B cell (primary cell): ENCODE measurements around the gene NT5C3A. TPM values are rescaled to one million over a fixed set of nuclear protein-coding genes. Genes with fewer than 3 reads are reported as not detected.
"Not testable (repeated sequence)": the region's sequence is repeated elsewhere in the genome, so short reads cannot be mapped to it uniquely, and the experiment has no call there.

Experiments
- ATAC-seq: fragments of 200-7000 bp; cut with Tn5 transposase; one replicate; pipeline ENCODE4 v1.10.0; 2021; ENCODE audit warnings: low read depth, mild to moderate bottlenecking, moderate number of reproducible peaks, moderate library complexity
- CTCF ChIA-PET: fragments of 350-600 bp; sonication (Branson Sonifier 250); formaldehyde crosslinking; loops from one replicate; lab custom pipeline; 2021; ENCODE audit warnings: antibody characterized with exemption, inconsistent platforms; lab: Charles Lee
- POLR2A ChIA-PET: fragments of 350-600 bp; sonication (Branson Sonifier 250); formaldehyde crosslinking; loops from one replicate; lab custom pipeline; 2021; ENCODE audit warnings: antibody characterized with exemption; lab: Charles Lee
- DNase-seq: peaks from one replicate; pipeline ENCODE4 v3.0.0; 2013
- H2AFZ ChIP-seq: 2 replicates; pipeline ENCODE4 v1.6.1; 2012; ENCODE audit warnings: mild to moderate bottlenecking, low read depth, low read length; ENCODE audit not compliant: insufficient read depth, poor library complexity, severe bottlenecking
- H3K27ac ChIP-seq, 2 donors: 1 replicate in 1 of 2; 2 replicates in 1 of 2; pipeline ENCODE4 v1.5.1; 2012 to 2013; ENCODE audit warnings: low read length in 2 of 2, mild to moderate bottlenecking in 2 of 2, moderate library complexity in 1 of 2
- H3K27me3 ChIP-seq, 4 experiments: fragments of 200-600 bp in 1 of 4; sonication (generic) in 1 of 4; replicated peaks in 1 of 4; 1 replicate in 2 of 4; 2 replicates in 2 of 4; pipeline versions ENCODE4 v1.6.1 to v1.7.0; 2013 to 2016; ENCODE audit warnings: low read length in 3 of 4, mild to moderate bottlenecking in 2 of 4, mixed read lengths in 1 of 4, moderate library complexity in 1 of 4; ENCODE audit not compliant: insufficient read depth in 4 of 4, control insufficient read depth in 3 of 4; ENCODE audit errors: control extremely low read depth in 1 of 4
- H3K36me3 ChIP-seq, 2 experiments: replicated peaks in 1 of 2; 1 replicate in 1 of 2; 2 replicates in 1 of 2; pipeline versions ENCODE4 v1.6.1 to v1.7.1; 2013; ENCODE audit warnings: low read length in 1 of 2; ENCODE audit not compliant: insufficient read depth in 2 of 2, control insufficient read depth in 1 of 2; ENCODE audit errors: control extremely low read depth in 1 of 2, extremely low read depth in 1 of 2
- H3K4me1 ChIP-seq, 2 donors: fragments of 200-600 bp in 1 of 2; sonication (generic) in 1 of 2; 1 replicate in 1 of 2; 2 replicates in 1 of 2; pipeline versions ENCODE4 v1.5.1 to v1.6.1; 2013 to 2017; ENCODE audit warnings: low read length in 2 of 2; ENCODE audit not compliant: control insufficient read depth in 2 of 2, insufficient read depth in 2 of 2
- H3K4me2 ChIP-seq: replicated peaks from 2 replicates; pipeline ENCODE3; 2012; ENCODE audit warnings: mild to moderate bottlenecking, low read depth, low read length; ENCODE audit not compliant: poor library complexity, severe bottlenecking
- H3K4me3 ChIP-seq, 5 experiments: fragments of 200-600 bp in 1 of 5; sonication (generic) in 1 of 5; 1 replicate in 3 of 5; 2 replicates in 2 of 5; pipeline versions ENCODE4 v1.5.1 to v1.7.0; 2011 to 2016; ENCODE audit warnings: low read length in 4 of 5, mild to moderate bottlenecking in 4 of 5, low read depth in 2 of 5, control low read depth in 1 of 5, moderate library complexity in 1 of 5; ENCODE audit not compliant: insufficient read depth in 1 of 5; ENCODE audit errors: control extremely low read depth in 1 of 5, extremely low read depth in 1 of 5
- H3K79me2 ChIP-seq: fragments of 200-600 bp; sonication (generic); one replicate; pipeline ENCODE4 v1.6.0; 2016; ENCODE audit warnings: low read length; ENCODE audit not compliant: control insufficient read depth, insufficient read depth
- H3K9ac ChIP-seq: fragments of 200-600 bp; sonication (generic); 2 replicates; pipeline ENCODE4 v1.6.1; 2017; ENCODE audit warnings: mild to moderate bottlenecking, low read length, moderate library complexity
- H3K9me3 ChIP-seq, 3 donors: one replicate each; pipeline versions ENCODE4 v1.6.1 to v1.7.1; 2013; ENCODE audit warnings: low read length in 2 of 3; ENCODE audit not compliant: control insufficient read depth in 2 of 3, insufficient read depth in 1 of 3; ENCODE audit errors: control extremely low read depth in 1 of 3
- H4K20me1 ChIP-seq: 2 replicates; pipeline ENCODE4 v1.6.0; 2012; ENCODE audit warnings: mild to moderate bottlenecking, low read length; ENCODE audit not compliant: insufficient read depth, control insufficient read depth, poor library complexity, severe bottlenecking
- H3K27ac Mint-ChIP-seq: one replicate; pipeline ENCODE4 v1.8.0; 2021; ENCODE audit warnings: mixed read lengths
- H3K27me3 Mint-ChIP-seq: one replicate; pipeline ENCODE4 v1.8.0; 2021; ENCODE audit warnings: mixed read lengths
- H3K4me1 Mint-ChIP-seq: one replicate; pipeline ENCODE4 v1.8.0; 2021; ENCODE audit warnings: mixed read lengths
- H3K4me3 Mint-ChIP-seq: one replicate; pipeline ENCODE4 v1.8.0; 2021; ENCODE audit warnings: mixed read lengths
- H3K9me3 Mint-ChIP-seq: one replicate; pipeline ENCODE4 v1.8.0; 2022; ENCODE audit warnings: mixed read lengths; ENCODE audit not compliant: insufficient read depth
- WGBS: methylation state at CpG from one replicate; pipeline ENCODE4 v1.1.5; 2013; ENCODE audit warnings: missing lambda C conversion rate; ENCODE audit not compliant: insufficient coverage; 5-methylcytosine and 5-hydroxymethylcytosine counted together
- intact Hi-C: fragments of 100-400 bp; cut with micrococcal nuclease; formaldehyde crosslinking; loops from one replicate; pipeline ENCODE4 v1.10.0; 2022
- polyA plus RNA-seq: library from polyadenylated mRNA; depleted of rRNA; stranded (reverse); fragments of >200 nt; gene quantifications from 2 replicates; pipeline ENCODE4 v1.2.3, GENCODE V29; 2012
- total RNA-seq, 2 donors: library from RNA; stranded (reverse); fragments of 120-200 nt in 1 of 2; gene quantifications; 1 replicate in 1 of 2; 2 replicates in 1 of 2; pipeline versions ENCODE4 v1.2.3 to v1.2.4, GENCODE V29; 2013 to 2022

NT5C3A gene
- total and polyA plus RNA-seq, 2 donors (not counting 1 experiment from before 2014, with no cell fraction given): 37.3 to 41.0 TPM

DNA sequence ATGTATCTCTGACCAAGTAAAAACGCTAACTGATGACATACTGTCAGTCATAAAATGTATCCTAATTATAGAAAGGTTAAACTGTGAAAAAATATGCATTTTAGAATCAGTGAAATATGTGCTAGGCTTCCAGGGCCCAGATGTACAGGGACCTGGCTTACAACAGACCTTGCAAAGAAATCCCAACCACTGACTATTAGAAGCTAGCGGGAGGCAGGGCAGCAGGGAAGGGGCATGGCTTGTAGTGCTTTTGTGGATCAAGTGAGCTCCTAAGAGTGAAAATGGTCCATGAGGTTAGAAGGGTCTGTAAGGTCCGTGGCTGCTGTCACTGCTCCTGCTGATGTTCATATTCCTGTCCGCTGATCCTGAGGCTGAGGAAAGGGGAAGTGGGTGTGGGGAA lies 64.6 kb downstream of the NT5C3A start:
- H3K4me1 ChIP-seq, DNase-seq, CTCF ChIA-PET, H3K9me3 Mint-ChIP-seq, H4K20me1 ChIP-seq, H3K4me1 Mint-ChIP-seq, H3K4me2 ChIP-seq, POLR2A ChIA-PET, H3K4me3 Mint-ChIP-seq, H3K9me3 ChIP-seq, H3K4me3 ChIP-seq, H3K79me2 ChIP-seq, ATAC-seq, intact Hi-C loops, H3K27ac ChIP-seq, H3K27ac Mint-ChIP-seq, H2AFZ ChIP-seq, H3K36me3 ChIP-seq, H3K9ac ChIP-seq, H3K27me3 ChIP-seq: not testable (repeated sequence)
- H3K27me3 Mint-ChIP-seq: peaks cover 14% of the 10 kb centered on the region
- 0% methylated on average over 1 of the region's 4 CpGs for WGBS

DNA sequence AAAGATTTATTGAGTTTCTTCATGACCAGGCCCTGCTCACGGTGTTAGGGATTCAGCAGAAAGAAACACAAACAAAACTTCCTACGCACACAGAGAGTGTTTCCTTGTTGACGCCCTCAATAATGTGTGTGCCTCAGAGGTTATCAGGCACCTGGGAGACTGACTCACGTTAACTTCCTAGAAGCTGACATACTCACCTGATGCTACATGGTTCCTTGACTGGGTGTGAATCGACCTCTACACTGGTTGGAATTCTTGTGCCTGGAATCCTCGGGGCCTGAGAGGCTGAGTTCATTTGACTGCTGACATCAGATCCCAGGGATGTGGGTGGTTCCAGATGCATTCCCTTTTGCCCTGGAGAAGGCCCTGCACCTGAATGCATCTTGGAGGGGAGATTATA lies 69.8 kb downstream of the NT5C3A start:
- Mint-ChIP-seq H3K4me1 (peaks cover 12% of the 10 kb centered on the region), H3K27me3 (peaks cover 12% of the 10 kb centered on the region)
- DNase-seq, H3K27ac ChIP-seq, H3K27me3 ChIP-seq, H3K36me3 ChIP-seq, intact Hi-C loops, CTCF ChIA-PET, ATAC-seq, H4K20me1 ChIP-seq, H3K9ac ChIP-seq, POLR2A ChIA-PET, H3K4me1 ChIP-seq, H3K9me3 Mint-ChIP-seq, H3K4me2 ChIP-seq, H3K27ac Mint-ChIP-seq, H2AFZ ChIP-seq, H3K9me3 ChIP-seq, H3K4me3 ChIP-seq, H3K79me2 ChIP-seq, H3K4me3 Mint-ChIP-seq: not testable (repeated sequence)
- 17% methylated on average over 1 of the region's 6 CpGs for WGBS

DNA sequence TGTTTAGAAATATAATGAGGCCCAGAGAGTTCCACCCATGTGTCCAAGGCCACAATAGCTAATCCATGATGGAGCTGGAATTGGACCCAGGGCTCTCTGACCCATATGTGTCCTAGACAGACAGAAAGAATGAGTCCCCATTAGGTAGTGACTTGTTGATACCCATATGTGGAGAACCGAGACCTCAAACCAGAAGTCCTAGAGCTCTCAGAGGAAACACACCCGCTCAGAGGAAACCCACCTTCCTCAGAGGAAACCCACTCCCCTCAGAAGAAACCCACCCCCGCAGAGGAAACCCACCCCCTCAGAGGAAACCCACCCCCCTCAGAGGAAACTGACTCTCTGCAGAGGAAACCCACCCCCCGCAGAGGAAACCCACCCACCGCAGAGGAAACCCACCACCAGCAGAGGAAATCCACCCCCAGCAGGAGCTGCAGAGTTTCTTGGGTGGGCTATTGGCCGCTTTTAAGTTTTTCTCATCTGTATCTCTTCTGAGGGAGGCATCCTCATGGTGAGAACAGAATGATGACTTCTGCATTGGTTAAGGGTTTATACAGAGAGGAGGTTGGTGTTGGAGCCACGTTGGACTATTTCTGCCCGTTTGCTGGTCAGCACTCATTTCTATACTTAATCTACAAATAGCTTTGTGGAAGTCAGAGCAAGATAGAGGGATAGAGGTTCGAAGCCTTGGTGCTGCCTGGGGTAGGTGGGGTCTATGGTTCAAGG lies 70.4 kb downstream of the NT5C3A start:
- Mint-ChIP-seq H3K27me3 (peaks cover 10% of the 10 kb centered on the region), H3K4me1 (peaks cover 12% of the 10 kb centered on the region)
- H3K36me3 ChIP-seq, H3K4me1 ChIP-seq, H3K9me3 ChIP-seq, ATAC-seq, H3K9ac ChIP-seq, POLR2A ChIA-PET, H3K4me2 ChIP-seq, DNase-seq, H3K4me3 Mint-ChIP-seq, H2AFZ ChIP-seq, H3K27me3 ChIP-seq, H3K79me2 ChIP-seq, H3K27ac ChIP-seq, H3K27ac Mint-ChIP-seq, H3K4me3 ChIP-seq, intact Hi-C loops, H4K20me1 ChIP-seq, H3K9me3 Mint-ChIP-seq, CTCF ChIA-PET: not testable (repeated sequence)
- WGBS: no CpG with 5 or more reads among the region's 9 CpGs

DNA sequence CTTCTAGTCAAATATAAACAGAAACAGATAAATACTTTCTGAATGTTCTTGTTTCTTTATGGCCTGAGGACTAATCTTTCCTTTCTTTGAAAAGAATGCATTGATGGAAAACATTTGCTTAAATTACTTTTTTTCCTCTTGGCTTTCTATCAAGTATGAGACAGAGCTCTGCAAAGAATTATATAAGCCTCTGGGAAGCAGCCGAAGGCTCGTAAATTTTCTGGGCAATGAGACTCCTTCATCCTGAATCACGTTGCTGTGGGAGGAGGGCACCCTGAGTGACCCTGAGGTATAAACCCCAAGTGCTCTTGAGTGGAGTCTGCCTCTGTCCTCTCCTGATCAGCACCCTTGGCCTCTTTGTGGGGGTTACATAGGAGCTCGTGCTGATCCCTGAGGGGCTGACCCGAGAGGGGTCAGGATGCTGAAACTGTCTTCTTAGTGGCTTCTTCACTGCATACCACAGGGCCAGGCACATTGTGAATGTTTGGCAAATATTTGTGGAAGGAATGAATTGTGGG lies 71.4 kb downstream of the NT5C3A start:
- H3K4me3 Mint-ChIP-seq, H3K27ac ChIP-seq, ATAC-seq, H3K9me3 Mint-ChIP-seq, CTCF ChIA-PET, H3K36me3 ChIP-seq, intact Hi-C loops, H2AFZ ChIP-seq, H3K4me2 ChIP-seq, DNase-seq, POLR2A ChIA-PET, H3K27ac Mint-ChIP-seq, H3K27me3 ChIP-seq, H3K9me3 ChIP-seq, H3K4me3 ChIP-seq, H4K20me1 ChIP-seq, H3K4me1 ChIP-seq, H3K79me2 ChIP-seq, H3K9ac ChIP-seq: not testable (repeated sequence)
- Mint-ChIP-seq H3K4me1 (peaks cover 12% of the 10 kb centered on the region), H3K27me3 (peaks cover 10% of the 10 kb centered on the region)
- WGBS: no CpG with 5 or more reads among the region's 5 CpGs
